Activated B cell treated with CpG ODN at 0.5 μM for 24 hours (primary cell): ENCODE data around the gene OR11A1. TPM values are rescaled to one million over a fixed set of nuclear protein-coding genes. Genes with fewer than 3 reads are reported as not detected.

Experiments
- ATAC-seq: fragments of 200-7000 bp; cut with Tn5 transposase; one replicate; pipeline ENCODE4 v1.10.0; 2021; ENCODE audit warnings: low read depth, mild to moderate bottlenecking, moderate library complexity
- CTCF ChIA-PET: fragments of 350-600 bp; sonication (Branson Sonifier 250); formaldehyde crosslinking; loops from one replicate; lab custom pipeline; 2021; ENCODE audit warnings: antibody characterized with exemption; lab: Charles Lee
- POLR2A ChIA-PET: fragments of 350-600 bp; sonication (Branson Sonifier 250); formaldehyde crosslinking; loops from one replicate; lab custom pipeline; 2021; ENCODE audit warnings: antibody characterized with exemption; lab: Charles Lee
- DNase-seq: peaks from one replicate; pipeline ENCODE4 v3.0.0; 2022
- H3K27ac Mint-ChIP-seq: one replicate; pipeline ENCODE4 v1.8.0; 2020; ENCODE audit warnings: mixed read lengths
- H3K27me3 Mint-ChIP-seq: one replicate; pipeline ENCODE4 v1.8.0; 2021; ENCODE audit warnings: mixed read lengths
- H3K36me3 Mint-ChIP-seq: one replicate; pipeline ENCODE4 v1.8.0; 2021; ENCODE audit warnings: low read depth, mixed read lengths
- H3K4me1 Mint-ChIP-seq: one replicate; pipeline ENCODE4 v1.8.0; 2021; ENCODE audit warnings: mixed read lengths
- H3K4me3 Mint-ChIP-seq: one replicate; pipeline ENCODE4 v1.8.0; 2020; ENCODE audit warnings: mild to moderate bottlenecking, mixed read lengths
- H3K9me3 Mint-ChIP-seq: one replicate; pipeline ENCODE4 v1.8.0; 2020; ENCODE audit warnings: mixed read lengths
- intact Hi-C: fragments of 100-400 bp; cut with micrococcal nuclease; formaldehyde crosslinking; loops from one replicate; pipeline ENCODE4 v1.15.1; 2024
- total RNA-seq: library from RNA; stranded (reverse); gene quantifications from 2 replicates; pipeline ENCODE4 v1.2.3, GENCODE V29; 2022
- TF ChIP-seq, protein P1 (sequence below): fragments of 200-600 bp; IDR thresholded peaks from one replicate; pipeline ENCODE4 v1.8.0; 2022; ENCODE audit warnings: antibody characterized with exemption, mild to moderate bottlenecking

Gene OR11A1
- total RNA-seq, 1 donor from 2014 or later, result not detected

DNA sequence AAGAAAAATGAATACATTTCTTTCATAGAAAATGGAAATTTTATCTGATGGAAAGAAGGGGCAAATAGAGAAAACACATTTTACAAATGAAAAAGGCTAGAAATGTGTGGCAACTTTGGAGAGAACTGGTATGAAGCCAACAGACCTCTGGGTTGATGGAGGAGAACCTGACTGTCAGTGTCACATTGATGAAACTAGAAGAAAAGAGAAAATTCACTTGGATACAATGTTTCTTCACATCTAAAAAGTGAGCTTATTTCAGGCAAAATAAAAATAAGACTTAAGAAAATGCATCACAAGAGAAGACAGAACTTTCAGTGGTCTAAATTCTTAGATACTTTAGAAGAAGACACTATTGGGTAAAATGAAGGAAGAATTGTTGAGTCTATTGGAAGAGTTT, 61.5 kb downstream of the OR11A1 start, which contains the start of gene OR12D2:
Gene OR12D2, plus strand, starts transcription at position 301 of the 400 bp plus-strand sequence. CDS start 1,069 bp downstream, outside the sequence.
- intact Hi-C loops, result no loop called here
- Mint-ChIP-seq H3K36me3 (no peaks in the 10 kb centered on the region), H3K9me3 (no peaks in the 10 kb centered on the region), H3K4me3 (no peak within 1 kb of the TSS), H3K27me3 (peaks cover 29% of the 10 kb centered on the region), H3K4me1 (no peaks in the 10 kb centered on the region), H3K27ac (no peak within 1 kb of the TSS)
- CTCF ChIA-PET, result no interaction called here
- ATAC-seq (no peak), DNase-seq (no peak)
- POLR2A ChIA-PET, result no interaction called here
- TF ChIP-seq, protein P1, sequence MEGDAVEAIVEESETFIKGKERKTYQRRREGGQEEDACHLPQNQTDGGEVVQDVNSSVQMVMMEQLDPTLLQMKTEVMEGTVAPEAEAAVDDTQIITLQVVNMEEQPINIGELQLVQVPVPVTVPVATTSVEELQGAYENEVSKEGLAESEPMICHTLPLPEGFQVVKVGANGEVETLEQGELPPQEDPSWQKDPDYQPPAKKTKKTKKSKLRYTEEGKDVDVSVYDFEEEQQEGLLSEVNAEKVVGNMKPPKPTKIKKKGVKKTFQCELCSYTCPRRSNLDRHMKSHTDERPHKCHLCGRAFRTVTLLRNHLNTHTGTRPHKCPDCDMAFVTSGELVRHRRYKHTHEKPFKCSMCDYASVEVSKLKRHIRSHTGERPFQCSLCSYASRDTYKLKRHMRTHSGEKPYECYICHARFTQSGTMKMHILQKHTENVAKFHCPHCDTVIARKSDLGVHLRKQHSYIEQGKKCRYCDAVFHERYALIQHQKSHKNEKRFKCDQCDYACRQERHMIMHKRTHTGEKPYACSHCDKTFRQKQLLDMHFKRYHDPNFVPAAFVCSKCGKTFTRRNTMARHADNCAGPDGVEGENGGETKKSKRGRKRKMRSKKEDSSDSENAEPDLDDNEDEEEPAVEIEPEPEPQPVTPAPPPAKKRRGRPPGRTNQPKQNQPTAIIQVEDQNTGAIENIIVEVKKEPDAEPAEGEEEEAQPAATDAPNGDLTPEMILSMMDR, result no peak

GRCh38 chr6:29388533-29388932, 68.3 kb downstream of the OR11A1 start:
- Mint-ChIP-seq H3K4me1 (no peaks in the 10 kb centered on the region), H3K27me3 (peaks cover 24% of the 10 kb centered on the region), H3K27ac (no peak overlapping the region), H3K4me3 (no peak overlapping the region), H3K36me3 (no peaks in the 10 kb centered on the region), H3K9me3 (no peaks in the 10 kb centered on the region)
- POLR2A ChIA-PET, result no interaction called here
- TF ChIP-seq, protein P1, result no peak
- intact Hi-C loops, result no loop called here
- CTCF ChIA-PET, result no interaction called here
- DNase-seq (no peak), ATAC-seq (no peak)

GRCh38 chr6:29376003-29376402, 80.9 kb downstream of the OR11A1 start:
- TF ChIP-seq, protein P1, result no peak
- Mint-ChIP-seq H3K36me3 (no peaks in the 10 kb centered on the region), H3K27ac (no peak overlapping the region), H3K4me1 (no peaks in the 10 kb centered on the region), H3K4me3 (no peak overlapping the region), H3K27me3 (peaks cover 21% of the 10 kb centered on the region), H3K9me3 (no peaks in the 10 kb centered on the region)
- intact Hi-C loops, result loop anchor here (5.0 kb wide), 1 partner anchor 211 kb away; the partner anchor contains the start of gene OR2H2
- DNase-seq, result no peak
- ChIA-PET CTCF (no interaction called here), POLR2A (no interaction called here)
- no peak for ATAC-seq

Other genes starting within 250 kb of the OR11A1 start
- gene OR14J1, start 155.4 kb downstream of the OR11A1 start, total RNA-seq, result not detected in 2 replicates
- gene OR5V1, start 88.2 kb downstream of the OR11A1 start, total RNA-seq, result not detected in 2 replicates
- not detected in 2 replicates for gene OR12D3, start 81.8 kb downstream of the OR11A1 start, total RNA-seq
- not detected in 2 replicates for gene OR12D2, start 61.4 kb downstream of the OR11A1 start, total RNA-seq
- gene OR12D1, start 42.1 kb downstream of the OR11A1 start, total RNA-seq, result not detected in 2 replicates
- gene OR10C1, start 17.8 kb downstream of the OR11A1 start, total RNA-seq, result not detected in 2 replicates
- gene OR2H1, start 84 bp upstream of the OR11A1 start, total RNA-seq, result not detected in 2 replicates
- gene MAS1L, start 30.9 kb upstream of the OR11A1 start, total RNA-seq, result not detected in 2 replicates
- not detected in 2 replicates for gene UBD, start 102.7 kb upstream of the OR11A1 start, total RNA-seq
- gene OR2H2, start 128.1 kb upstream of the OR11A1 start, total RNA-seq, result not detected in 2 replicates
- 88.9 and 117 TPM in 2 replicates for gene GABBR1, start 176.1 kb upstream of the OR11A1 start, total RNA-seq
- gene MOG, start 200.0 kb upstream of the OR11A1 start, total RNA-seq, result not detected in 2 replicates
- gene ZFP57, start 224.1 kb upstream of the OR11A1 start, total RNA-seq, result 5.2 and 5.5 TPM in 2 replicates